PFSK-1 (cell line): Measurements from ENCODE around the gene STK24.

Experiments used
- FOXP2 ChIP-seq: optimal IDR thresholded peaks from 2 replicates; pipeline ENCODE3; 2011; ENCODE audit warnings: borderline replicate concordance, control low read depth, inconsistent platforms; ENCODE audit not compliant: insufficient read depth; ENCODE audit errors: extremely low read length, extremely low read depth
- POLR2AphosphoS5 ChIP-seq: IDR thresholded peaks from 2 replicates; pipeline ENCODE4 v1.6.1; 2012; ENCODE audit warnings: low read depth, mild to moderate bottlenecking, control low read depth, low read length, moderate library complexity
- TAF1 ChIP-seq: IDR thresholded peaks from 2 replicates; pipeline ENCODE4 v1.6.1; 2012; ENCODE audit warnings: low read length, control low read depth, borderline replicate concordance; ENCODE audit not compliant: insufficient read depth
- TF ChIP-seq, protein P1 (sequence below), 2 experiments: IDR thresholded peaks; 2 replicates each; pipeline versions ENCODE4 v1.6.1 to v1.8.0; 2011 to 2012; ENCODE audit warnings: low read depth in 2 of 2, low read length in 2 of 2, control low read depth in 1 of 2, inconsistent platforms in 1 of 2, mild to moderate bottlenecking in 1 of 2, moderate library complexity in 1 of 2; ENCODE audit not compliant: insufficient read depth in 1 of 2

DNA sequence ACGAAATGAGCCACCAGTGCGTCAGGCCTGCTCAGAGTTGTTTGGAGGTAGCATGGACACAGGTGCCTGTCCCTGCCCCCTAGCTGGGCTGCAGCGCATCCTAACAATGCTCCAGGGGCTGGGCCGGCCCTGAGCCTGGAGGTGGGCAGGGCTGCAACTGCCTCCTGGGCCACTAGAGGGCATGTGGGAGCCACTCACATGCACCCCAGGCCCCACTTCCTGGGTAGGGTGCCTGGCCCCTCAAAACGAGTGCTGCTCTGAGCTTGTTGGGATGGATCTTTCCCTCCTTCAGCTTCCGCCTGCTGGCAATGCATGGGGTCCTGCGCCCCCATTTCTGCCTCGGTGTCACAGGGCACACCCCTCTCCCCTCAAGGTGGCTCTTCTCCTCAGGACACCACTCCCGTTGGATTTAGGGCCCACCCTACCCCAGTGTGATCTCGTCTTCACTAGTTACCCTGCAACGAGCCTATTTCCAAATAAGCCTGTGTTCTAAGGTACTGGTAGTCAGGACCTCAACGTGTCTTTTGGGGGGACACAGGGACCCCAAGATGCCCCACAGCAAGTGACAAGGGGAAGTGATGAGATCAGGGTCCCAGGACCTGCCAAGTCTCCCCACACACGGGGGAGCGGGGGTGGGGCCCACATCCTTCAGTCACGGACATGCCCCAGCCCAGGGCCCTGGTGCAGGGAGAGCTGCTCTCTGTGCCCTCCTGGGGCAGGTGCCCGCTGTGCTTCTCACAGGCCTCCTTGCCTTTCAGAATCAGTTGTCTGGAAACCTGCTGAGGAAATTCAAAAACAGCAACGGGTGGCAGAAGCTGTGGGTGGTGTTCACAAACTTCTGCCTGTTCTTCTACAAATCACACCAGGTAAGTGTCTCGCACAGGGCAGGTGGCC is 131.3 kb downstream of the STK24 start:
- TF ChIP-seq POLR2AphosphoS5 (no peak), TAF1 (no peak), FOXP2 (peak; percentile 27)
- TF ChIP-seq, protein P1, sequence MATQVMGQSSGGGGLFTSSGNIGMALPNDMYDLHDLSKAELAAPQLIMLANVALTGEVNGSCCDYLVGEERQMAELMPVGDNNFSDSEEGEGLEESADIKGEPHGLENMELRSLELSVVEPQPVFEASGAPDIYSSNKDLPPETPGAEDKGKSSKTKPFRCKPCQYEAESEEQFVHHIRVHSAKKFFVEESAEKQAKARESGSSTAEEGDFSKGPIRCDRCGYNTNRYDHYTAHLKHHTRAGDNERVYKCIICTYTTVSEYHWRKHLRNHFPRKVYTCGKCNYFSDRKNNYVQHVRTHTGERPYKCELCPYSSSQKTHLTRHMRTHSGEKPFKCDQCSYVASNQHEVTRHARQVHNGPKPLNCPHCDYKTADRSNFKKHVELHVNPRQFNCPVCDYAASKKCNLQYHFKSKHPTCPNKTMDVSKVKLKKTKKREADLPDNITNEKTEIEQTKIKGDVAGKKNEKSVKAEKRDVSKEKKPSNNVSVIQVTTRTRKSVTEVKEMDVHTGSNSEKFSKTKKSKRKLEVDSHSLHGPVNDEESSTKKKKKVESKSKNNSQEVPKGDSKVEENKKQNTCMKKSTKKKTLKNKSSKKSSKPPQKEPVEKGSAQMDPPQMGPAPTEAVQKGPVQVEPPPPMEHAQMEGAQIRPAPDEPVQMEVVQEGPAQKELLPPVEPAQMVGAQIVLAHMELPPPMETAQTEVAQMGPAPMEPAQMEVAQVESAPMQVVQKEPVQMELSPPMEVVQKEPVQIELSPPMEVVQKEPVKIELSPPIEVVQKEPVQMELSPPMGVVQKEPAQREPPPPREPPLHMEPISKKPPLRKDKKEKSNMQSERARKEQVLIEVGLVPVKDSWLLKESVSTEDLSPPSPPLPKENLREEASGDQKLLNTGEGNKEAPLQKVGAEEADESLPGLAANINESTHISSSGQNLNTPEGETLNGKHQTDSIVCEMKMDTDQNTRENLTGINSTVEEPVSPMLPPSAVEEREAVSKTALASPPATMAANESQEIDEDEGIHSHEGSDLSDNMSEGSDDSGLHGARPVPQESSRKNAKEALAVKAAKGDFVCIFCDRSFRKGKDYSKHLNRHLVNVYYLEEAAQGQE (IDR thresholded peaks at IDR 0.05; ENCODE audit: insufficient read depth in 1 of 2, low read depth in 2 of 2, low read length in 2 of 2): no peak
